Measurements from ENCODE around the gene CELF1.

CELF1 gene

DNA sequence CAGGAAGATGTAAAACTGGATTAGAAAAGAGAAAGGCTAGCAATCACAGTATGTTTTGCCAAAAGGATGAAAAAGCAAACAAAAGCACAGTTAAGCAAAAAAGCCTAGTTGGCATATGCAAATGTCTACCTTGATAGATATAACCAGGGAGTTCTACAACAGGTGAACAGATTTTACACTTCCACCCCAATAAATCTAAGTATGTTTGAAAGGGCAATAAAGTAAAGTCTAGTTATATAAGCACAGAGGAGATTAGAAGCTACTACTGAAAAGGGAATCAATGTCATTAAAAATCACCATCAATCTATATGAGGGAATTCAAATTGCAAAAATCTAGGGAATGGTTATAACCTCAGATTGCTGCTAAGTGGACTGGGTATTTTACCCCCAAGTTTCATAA, 49.7 kb downstream of the CELF1 start:
- Histone ChIP-seq H3K36me3 (ENCODE audit: insufficient read depth, low read length) (peaks cover 58% of the 10 kb centered on the region), H3K4me1 (ENCODE audit: insufficient read depth, low read length, poor library complexity, severe bottlenecking) (peaks cover 6% of the 10 kb centered on the region), H3F3A (ENCODE audit: low read depth) (peaks cover 4% of the 10 kb centered on the region; the same call in 1 of the 2 replicates), H3K4me2 (ENCODE audit: low read depth, low read length, poor library complexity, severe bottlenecking) (no peak overlapping the region), H3K9me3 (ENCODE audit: insufficient read depth, low read depth, low read length) (no peaks in the 10 kb centered on the region), H3K4me3 (ENCODE audit: low read length, poor library complexity, severe bottlenecking) (no peak overlapping the region), H4K20me1 (ENCODE audit: insufficient read depth, low read length, poor library complexity, severe bottlenecking) (peaks cover 82% of the 10 kb centered on the region), H2AFZ (ENCODE audit: low read length) (no peak overlapping the region), H3K79me2 (ENCODE audit: insufficient read depth, low read length) (peaks cover 100% of the 10 kb centered on the region), H3K9ac (ENCODE audit: low read depth, low read length, poor library complexity, severe bottlenecking) (no peak overlapping the region), H3K9me2 (replicated peaks; ENCODE audit: low read depth, low read length) (no peaks in the 10 kb centered on the region), H3K27me3 (ENCODE audit: insufficient read depth, low read length, poor library complexity, severe bottlenecking) (no peaks in the 10 kb centered on the region)
- TF ChIP-seq EZH2phosphoT487 (IDR thresholded peaks at IDR 0.05; ENCODE audit: borderline replicate concordance), result no peak
- TF ChIP-seq, protein P1, sequence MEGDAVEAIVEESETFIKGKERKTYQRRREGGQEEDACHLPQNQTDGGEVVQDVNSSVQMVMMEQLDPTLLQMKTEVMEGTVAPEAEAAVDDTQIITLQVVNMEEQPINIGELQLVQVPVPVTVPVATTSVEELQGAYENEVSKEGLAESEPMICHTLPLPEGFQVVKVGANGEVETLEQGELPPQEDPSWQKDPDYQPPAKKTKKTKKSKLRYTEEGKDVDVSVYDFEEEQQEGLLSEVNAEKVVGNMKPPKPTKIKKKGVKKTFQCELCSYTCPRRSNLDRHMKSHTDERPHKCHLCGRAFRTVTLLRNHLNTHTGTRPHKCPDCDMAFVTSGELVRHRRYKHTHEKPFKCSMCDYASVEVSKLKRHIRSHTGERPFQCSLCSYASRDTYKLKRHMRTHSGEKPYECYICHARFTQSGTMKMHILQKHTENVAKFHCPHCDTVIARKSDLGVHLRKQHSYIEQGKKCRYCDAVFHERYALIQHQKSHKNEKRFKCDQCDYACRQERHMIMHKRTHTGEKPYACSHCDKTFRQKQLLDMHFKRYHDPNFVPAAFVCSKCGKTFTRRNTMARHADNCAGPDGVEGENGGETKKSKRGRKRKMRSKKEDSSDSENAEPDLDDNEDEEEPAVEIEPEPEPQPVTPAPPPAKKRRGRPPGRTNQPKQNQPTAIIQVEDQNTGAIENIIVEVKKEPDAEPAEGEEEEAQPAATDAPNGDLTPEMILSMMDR (conservative IDR thresholded peaks at IDR 0.05; ENCODE audit: low read length), result no peak

DNA sequence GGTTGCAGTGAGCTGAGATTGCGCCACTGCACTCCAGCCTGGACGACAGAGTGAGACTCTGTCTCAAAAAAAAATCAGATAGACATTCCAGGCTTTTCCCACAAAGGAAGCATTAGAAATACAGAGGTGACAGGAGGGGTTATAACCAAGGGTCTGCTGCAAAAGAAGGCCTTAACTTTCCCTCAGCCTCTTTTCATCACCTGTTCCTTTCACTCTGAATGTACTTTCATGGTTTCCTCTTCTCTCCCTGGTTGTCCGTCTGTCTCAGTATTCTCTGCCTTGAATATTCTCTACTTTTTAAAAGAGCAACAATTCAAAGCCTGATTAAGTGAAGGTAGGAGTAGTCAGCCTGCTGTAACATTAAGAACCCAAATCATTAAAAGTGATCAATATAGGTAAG, 50.2 kb downstream of the CELF1 start:
- Histone ChIP-seq H3K4me2 (ENCODE audit: low read depth, low read length, poor library complexity, severe bottlenecking) (no peak overlapping the region), H3K9me3 (ENCODE audit: insufficient read depth, low read depth, low read length) (no peaks in the 10 kb centered on the region), H3K36me3 (ENCODE audit: insufficient read depth, low read length) (peaks cover 62% of the 10 kb centered on the region), H4K20me1 (ENCODE audit: insufficient read depth, low read length, poor library complexity, severe bottlenecking) (peaks cover 80% of the 10 kb centered on the region), H3K9ac (ENCODE audit: low read depth, low read length, poor library complexity, severe bottlenecking) (no peak overlapping the region), H2AFZ (ENCODE audit: low read length) (no peak overlapping the region), H3K27me3 (ENCODE audit: insufficient read depth, low read length, poor library complexity, severe bottlenecking) (no peaks in the 10 kb centered on the region), H3K4me3 (ENCODE audit: low read length, poor library complexity, severe bottlenecking) (no peak overlapping the region), H3K4me1 (ENCODE audit: insufficient read depth, low read length, poor library complexity, severe bottlenecking) (peaks cover 1% of the 10 kb centered on the region), H3F3A (ENCODE audit: low read depth) (peaks cover 4% of the 10 kb centered on the region; the same call in 1 of the 2 replicates), H3K9me2 (replicated peaks; ENCODE audit: low read depth, low read length) (no peaks in the 10 kb centered on the region), H3K79me2 (ENCODE audit: insufficient read depth, low read length) (peaks cover 100% of the 10 kb centered on the region)
- TF ChIP-seq, protein P1 (conservative IDR thresholded peaks at IDR 0.05; ENCODE audit: low read length), result no peak
- TF ChIP-seq EZH2phosphoT487 (IDR thresholded peaks at IDR 0.05; ENCODE audit: borderline replicate concordance), result no peak

DNA sequence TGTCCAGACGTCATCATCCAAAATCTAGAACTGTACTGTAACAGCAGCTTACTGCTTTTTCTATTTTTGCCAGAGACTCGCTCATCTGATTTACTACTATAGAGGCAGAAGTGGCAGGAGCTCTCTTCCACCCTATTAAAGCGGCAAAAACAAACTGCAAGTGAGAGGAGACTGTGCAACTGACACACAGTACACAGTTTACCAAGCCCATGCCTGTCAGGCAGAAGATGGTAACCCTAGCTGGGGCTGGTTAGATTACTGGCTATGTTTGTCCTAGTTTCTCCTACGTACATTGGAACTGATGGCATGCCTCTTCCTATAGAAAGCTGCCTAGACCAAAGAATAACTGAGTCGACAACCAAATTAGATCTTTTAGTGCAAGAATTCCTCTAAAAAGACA, 51.8 kb downstream of the CELF1 start:
- H3K79me2 ChIP-seq (ENCODE audit: insufficient read depth, low read length), result peaks cover 100% of the 10 kb centered on the region
- no peak overlapping the region for H3K4me3 ChIP-seq (ENCODE audit: low read length, poor library complexity, severe bottlenecking)
- H3K9me3 ChIP-seq (ENCODE audit: insufficient read depth, low read depth, low read length), result no peaks in the 10 kb centered on the region
- H3K36me3 ChIP-seq (ENCODE audit: insufficient read depth, low read length), result peaks cover 75% of the 10 kb centered on the region
- H3F3A ChIP-seq (ENCODE audit: low read depth), result no peaks in the 10 kb centered on the region
- no peak overlapping the region for H2AFZ ChIP-seq (ENCODE audit: low read length)
- no peaks in the 10 kb centered on the region for H3K9me2 ChIP-seq (replicated peaks; ENCODE audit: low read depth, low read length)
- H4K20me1 ChIP-seq (ENCODE audit: insufficient read depth, low read length, poor library complexity, severe bottlenecking), result peaks cover 76% of the 10 kb centered on the region
- TF ChIP-seq, protein P1 (conservative IDR thresholded peaks at IDR 0.05; ENCODE audit: low read length), result no peak
- no peak for TF ChIP-seq EZH2phosphoT487 (IDR thresholded peaks at IDR 0.05; ENCODE audit: borderline replicate concordance)
- no peaks in the 10 kb centered on the region for H3K4me1 ChIP-seq (ENCODE audit: insufficient read depth, low read length, poor library complexity, severe bottlenecking)
- no peak overlapping the region for H3K4me2 ChIP-seq (ENCODE audit: low read depth, low read length, poor library complexity, severe bottlenecking)
- no peak overlapping the region for H3K9ac ChIP-seq (ENCODE audit: low read depth, low read length, poor library complexity, severe bottlenecking)
- no peaks in the 10 kb centered on the region for H3K27me3 ChIP-seq (ENCODE audit: insufficient read depth, low read length, poor library complexity, severe bottlenecking)
